GM12874 (cell line): ENCODE data around the gene NCAM2.

Source experiments
- TF ChIP-seq, protein P1 (sequence below): IDR thresholded peaks from 2 replicates; pipeline ENCODE4 v1.5.1; 2011; ENCODE audit warnings: low read depth, mild to moderate bottlenecking, control low read depth, low read length, moderate library complexity; ENCODE audit not compliant: insufficient read depth

NCAM2 gene

DNA sequence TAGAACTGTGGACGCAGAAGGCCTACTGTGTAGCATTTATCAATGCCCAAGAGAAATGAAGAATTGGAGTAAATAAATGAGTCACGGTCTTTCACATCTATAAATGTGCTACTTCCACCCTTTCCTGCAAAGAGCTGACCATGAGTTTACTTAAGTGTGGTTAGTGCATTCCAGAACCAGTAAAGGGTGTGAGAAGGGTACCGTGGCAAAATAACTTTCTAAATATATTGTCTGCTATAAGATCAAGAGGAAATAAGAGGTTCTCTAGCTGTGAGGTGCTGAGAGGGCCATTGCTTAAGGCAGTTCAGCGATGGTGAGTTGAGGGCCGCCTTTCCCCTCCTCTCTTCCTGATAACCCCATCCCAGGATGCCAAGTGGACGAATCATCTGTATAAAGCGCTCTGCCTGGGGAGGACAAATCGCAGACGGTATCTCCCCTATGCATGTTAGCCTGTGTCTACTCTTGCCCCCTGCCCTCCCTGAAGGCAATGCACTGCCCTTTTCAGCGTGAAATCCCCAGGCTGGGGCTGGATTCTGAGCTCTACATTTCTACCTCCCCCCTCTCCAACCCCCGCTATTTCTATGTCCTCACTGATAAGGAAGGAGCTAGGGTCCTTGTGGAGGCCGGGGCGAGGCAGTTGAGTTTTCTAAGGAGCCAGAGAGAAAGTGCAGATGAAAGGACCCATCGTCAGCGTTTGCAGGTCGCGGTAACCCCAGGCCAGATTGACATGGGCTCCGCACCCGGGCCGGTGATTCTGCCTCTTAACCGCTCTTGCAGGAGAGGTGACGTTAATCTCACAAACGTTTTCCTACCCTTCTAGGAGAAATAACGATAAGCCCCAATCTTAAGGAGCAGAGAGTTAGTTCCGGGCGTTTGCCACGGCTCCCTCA is 1.5 kb upstream of the NCAM2 start:
- TF ChIP-seq, protein P1, sequence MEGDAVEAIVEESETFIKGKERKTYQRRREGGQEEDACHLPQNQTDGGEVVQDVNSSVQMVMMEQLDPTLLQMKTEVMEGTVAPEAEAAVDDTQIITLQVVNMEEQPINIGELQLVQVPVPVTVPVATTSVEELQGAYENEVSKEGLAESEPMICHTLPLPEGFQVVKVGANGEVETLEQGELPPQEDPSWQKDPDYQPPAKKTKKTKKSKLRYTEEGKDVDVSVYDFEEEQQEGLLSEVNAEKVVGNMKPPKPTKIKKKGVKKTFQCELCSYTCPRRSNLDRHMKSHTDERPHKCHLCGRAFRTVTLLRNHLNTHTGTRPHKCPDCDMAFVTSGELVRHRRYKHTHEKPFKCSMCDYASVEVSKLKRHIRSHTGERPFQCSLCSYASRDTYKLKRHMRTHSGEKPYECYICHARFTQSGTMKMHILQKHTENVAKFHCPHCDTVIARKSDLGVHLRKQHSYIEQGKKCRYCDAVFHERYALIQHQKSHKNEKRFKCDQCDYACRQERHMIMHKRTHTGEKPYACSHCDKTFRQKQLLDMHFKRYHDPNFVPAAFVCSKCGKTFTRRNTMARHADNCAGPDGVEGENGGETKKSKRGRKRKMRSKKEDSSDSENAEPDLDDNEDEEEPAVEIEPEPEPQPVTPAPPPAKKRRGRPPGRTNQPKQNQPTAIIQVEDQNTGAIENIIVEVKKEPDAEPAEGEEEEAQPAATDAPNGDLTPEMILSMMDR, result no peak

DNA sequence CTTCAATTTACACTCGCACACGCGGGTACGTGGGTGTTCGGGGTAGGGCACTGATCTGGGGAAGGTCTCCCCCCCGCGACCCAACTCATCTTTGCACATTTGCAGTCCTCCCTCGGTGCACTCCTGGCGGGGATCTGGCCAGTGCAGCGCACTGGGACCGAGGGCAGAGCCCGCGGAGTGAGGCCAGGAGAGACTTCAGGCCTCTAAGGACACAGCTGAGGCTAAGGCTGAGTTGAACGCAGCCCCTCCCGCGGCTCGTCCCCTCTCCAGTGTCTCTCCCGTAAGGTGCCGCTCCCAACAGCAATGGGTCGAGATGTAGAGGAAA is 936 bp upstream of the NCAM2 start:
- TF ChIP-seq, protein P1, result no peak

GRCh38 chr21:20998456-20998789 is 214 bp downstream of the NCAM2 start:
- TF ChIP-seq, protein P1, result no peak

- TF ChIP-seq, protein P1, result no peak
These were observed 677 bp downstream of the NCAM2 start for GRCh38 chr21:20998886-20999285.

DNA sequence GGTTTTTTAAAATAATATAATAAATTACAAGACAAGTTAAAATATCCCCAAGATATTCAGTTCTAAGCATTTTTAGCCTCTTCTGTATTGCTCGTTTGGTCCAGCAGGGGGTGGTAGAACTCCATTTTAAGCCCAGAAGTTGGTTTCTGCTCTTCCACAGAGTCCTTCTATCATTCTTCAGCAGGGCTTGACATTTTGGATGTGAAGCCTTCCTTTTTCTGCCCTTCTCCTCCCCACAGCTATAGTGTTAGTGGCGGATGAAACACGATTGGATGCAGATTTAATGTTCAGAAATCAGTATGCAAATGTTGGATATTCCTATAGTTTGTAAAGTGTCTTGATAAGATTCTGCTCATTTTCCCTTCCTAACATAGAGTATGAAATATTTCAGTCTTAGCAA is 1.4 kb downstream of the NCAM2 start:
- TF ChIP-seq, protein P1, result peak; percentile 49; the same call in 1 of the 2 replicates

- TF ChIP-seq, protein P1, result no peak
These were observed 2.5 kb downstream of the NCAM2 start for GRCh38 chr21:21000591-21001175.

GRCh38 chr21:21001591-21002100 is 3.4 kb downstream of the NCAM2 start:
- TF ChIP-seq, protein P1, result no peak
